Measurements from ENCODE around the gene STAP2.

The STAP2 gene

GRCh38 chr19:4363571-4364304 lies 25.1 kb upstream of the STAP2 start:
- H2BK12ac ChIP-seq (ENCODE audit: low read length in 2 of 2), result no peak overlapping the region
- no peak overlapping the region for H3K18ac ChIP-seq (ENCODE audit: low read depth in 1 of 2, low read length in 2 of 2)
- H3K9me3 ChIP-seq (ENCODE audit: control insufficient read depth, low read length), result no peaks in the 10 kb centered on the region
- no peak overlapping the region for H2AFZ ChIP-seq (ENCODE audit: low read depth, low read length)
- no peak overlapping the region for H2BK5ac ChIP-seq (ENCODE audit: low read depth, low read length, poor library complexity, severe bottlenecking)
- H3K4me1 ChIP-seq (ENCODE audit: control insufficient read depth, insufficient read depth, low read depth, low read length), result peaks cover 62% of the 10 kb centered on the region
- H3K4me2 ChIP-seq (ENCODE audit: low read length, poor library complexity, severe bottlenecking), result no peak overlapping the region
- no peak overlapping the region for H4K91ac ChIP-seq (ENCODE audit: low read length)
- H3K27ac ChIP-seq (ENCODE audit: low read length, poor library complexity, severe bottlenecking), result no peak overlapping the region
- H2AK5ac ChIP-seq (ENCODE audit: low read length, severe bottlenecking), result no peak overlapping the region
- no peaks in the 10 kb centered on the region for H3K27me3 ChIP-seq (ENCODE audit: control insufficient read depth in 1 of 2, insufficient read depth in 1 of 2, low read length in 2 of 2)
- peaks cover 29% of the 10 kb centered on the region for H3K79me1 ChIP-seq (replicated peaks; ENCODE audit: low read length, poor library complexity, severe bottlenecking)
- peaks cover 80 to 93% of the 10 kb centered on the region in 2 experiments for H3K36me3 ChIP-seq (ENCODE audit: control insufficient read depth in 1 of 2, insufficient read depth in 2 of 2, low read depth in 1 of 2, low read length in 2 of 2)
- H3K4me3 ChIP-seq (ENCODE audit: insufficient read depth in 1 of 2, low read depth in 1 of 2, low read length in 2 of 2), result no peak overlapping the region
- WGBS, result 97% methylated on average over 26 of the region's 26 CpGs
- no peak overlapping the region for H3K9ac ChIP-seq (ENCODE audit: low read length)
- H4K8ac ChIP-seq (ENCODE audit: low read length), result no peak overlapping the region
- H2BK15ac ChIP-seq (ENCODE audit: low read depth, poor library complexity, severe bottlenecking), result no peak overlapping the region
- H3K14ac ChIP-seq (ENCODE audit: low read length in 2 of 2), result no peak overlapping the region
- H2BK120ac ChIP-seq (ENCODE audit: low read depth, low read length), result no peak overlapping the region
- no peak overlapping the region for H3K4ac ChIP-seq (ENCODE audit: low read depth in 1 of 2, low read length in 2 of 2)
- no peak for DNase-seq
- no peak overlapping the region for H3K23ac ChIP-seq (ENCODE audit: low read length in 2 of 2)

GRCh38 chr19:4362831-4363545 lies 24.4 kb upstream of the STAP2 start:
- Histone ChIP-seq H2AFZ (ENCODE audit: low read depth, low read length) (no peak overlapping the region), H3K9me3 (ENCODE audit: control insufficient read depth, low read length) (no peaks in the 10 kb centered on the region), H2BK15ac (ENCODE audit: low read depth, poor library complexity, severe bottlenecking) (no peak overlapping the region), H3K14ac (ENCODE audit: low read length in 2 of 2) (no peak overlapping the region), H3K4ac (ENCODE audit: low read depth in 1 of 2, low read length in 2 of 2) (no peak overlapping the region), H3K27me3 (ENCODE audit: control insufficient read depth in 1 of 2, insufficient read depth in 1 of 2, low read length in 2 of 2) (no peaks in the 10 kb centered on the region), H4K91ac (ENCODE audit: low read length) (no peak overlapping the region), H3K79me1 (replicated peaks; ENCODE audit: low read length, poor library complexity, severe bottlenecking) (peaks cover 27% of the 10 kb centered on the region), H3K23ac (ENCODE audit: low read length in 2 of 2) (no peak overlapping the region), H2BK12ac (ENCODE audit: low read length in 2 of 2) (no peak overlapping the region), H3K27ac (ENCODE audit: low read length, poor library complexity, severe bottlenecking) (no peak overlapping the region), H3K4me3 (ENCODE audit: insufficient read depth in 1 of 2, low read depth in 1 of 2, low read length in 2 of 2) (no peak overlapping the region), H3K9ac (ENCODE audit: low read length) (no peak overlapping the region), H2BK120ac (ENCODE audit: low read depth, low read length) (no peak overlapping the region), H2AK5ac (ENCODE audit: low read length, severe bottlenecking) (no peak overlapping the region), H3K4me1 (ENCODE audit: control insufficient read depth, insufficient read depth, low read depth, low read length) (peaks cover 57% of the 10 kb centered on the region), H3K36me3 (ENCODE audit: control insufficient read depth in 1 of 2, insufficient read depth in 2 of 2, low read depth in 1 of 2, low read length in 2 of 2) (peaks cover 83 to 96% of the 10 kb centered on the region in 2 experiments), H3K18ac (ENCODE audit: low read depth in 1 of 2, low read length in 2 of 2) (no peak overlapping the region), H4K8ac (ENCODE audit: low read length) (no peak overlapping the region), H3K4me2 (ENCODE audit: low read length, poor library complexity, severe bottlenecking) (no peak overlapping the region), H2BK5ac (ENCODE audit: low read depth, low read length, poor library complexity, severe bottlenecking) (no peak overlapping the region)
- WGBS, result 82% methylated on average over 22 of the region's 22 CpGs
- no peak for DNase-seq

DNA sequence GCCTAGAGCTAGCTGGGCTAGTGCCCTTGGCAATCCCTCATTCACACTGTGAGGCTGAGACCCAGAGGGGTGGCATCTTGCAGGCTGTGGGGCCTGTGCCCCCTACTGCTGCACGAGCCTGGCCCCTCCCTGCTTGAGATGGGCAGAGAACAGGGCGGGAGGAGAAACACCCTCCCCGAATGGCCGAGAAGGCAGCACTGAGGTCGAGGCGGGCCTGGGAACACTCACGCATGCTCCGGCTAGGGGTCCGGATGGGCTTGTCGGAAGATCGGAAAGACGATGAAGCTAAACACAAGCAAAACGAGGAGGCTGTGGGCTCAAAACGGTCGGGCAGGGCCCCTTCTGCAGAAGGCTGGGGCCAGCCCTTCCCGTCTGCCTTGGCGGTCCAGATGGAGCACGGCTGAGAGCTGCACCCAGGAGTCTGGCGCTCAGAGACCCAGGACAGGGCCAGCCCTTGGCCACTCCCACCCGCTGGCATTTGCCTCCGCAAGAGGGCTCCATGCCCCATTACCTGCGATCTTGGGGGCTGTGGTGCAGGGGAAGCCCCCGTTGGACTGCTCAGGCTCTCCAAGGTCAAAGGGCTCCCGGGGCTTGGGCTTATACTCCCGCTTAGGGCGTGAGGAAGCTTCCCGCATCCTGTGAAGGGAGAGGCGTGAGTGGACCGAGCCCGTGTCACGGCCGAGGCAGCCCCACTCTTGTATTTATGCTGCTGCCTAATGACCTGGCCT lies 23.6 kb upstream of the STAP2 start:
- Histone ChIP-seq H3K18ac (ENCODE audit: low read depth in 1 of 2, low read length in 2 of 2) (no peak overlapping the region), H3K27me3 (ENCODE audit: control insufficient read depth in 1 of 2, insufficient read depth in 1 of 2, low read length in 2 of 2) (no peaks in the 10 kb centered on the region), H3K79me1 (replicated peaks; ENCODE audit: low read length, poor library complexity, severe bottlenecking) (peaks cover 24% of the 10 kb centered on the region), H2AFZ (ENCODE audit: low read depth, low read length) (no peak overlapping the region), H2BK12ac (ENCODE audit: low read length in 2 of 2) (no peak overlapping the region), H4K8ac (ENCODE audit: low read length) (peak overlapping the region; percentile 10), H2AK5ac (ENCODE audit: low read length, severe bottlenecking) (no peak overlapping the region), H4K91ac (ENCODE audit: low read length) (no peak overlapping the region), H3K4me1 (ENCODE audit: control insufficient read depth, insufficient read depth, low read depth, low read length) (peaks cover 53% of the 10 kb centered on the region), H3K4ac (ENCODE audit: low read depth in 1 of 2, low read length in 2 of 2) (no peak overlapping the region), H3K9ac (ENCODE audit: low read length) (no peak overlapping the region), H3K4me2 (ENCODE audit: low read length, poor library complexity, severe bottlenecking) (no peak overlapping the region), H3K36me3 (ENCODE audit: control insufficient read depth in 1 of 2, insufficient read depth in 2 of 2, low read depth in 1 of 2, low read length in 2 of 2) (peaks cover 81 to 96% of the 10 kb centered on the region in 2 experiments), H2BK120ac (ENCODE audit: low read depth, low read length) (no peak overlapping the region), H2BK15ac (ENCODE audit: low read depth, poor library complexity, severe bottlenecking) (no peak overlapping the region), H3K23ac (ENCODE audit: low read length in 2 of 2) (no peak overlapping the region), H3K14ac (ENCODE audit: low read length in 2 of 2) (no peak overlapping the region), H3K9me3 (ENCODE audit: control insufficient read depth, low read length) (no peaks in the 10 kb centered on the region), H2BK5ac (ENCODE audit: low read depth, low read length, poor library complexity, severe bottlenecking) (no peak overlapping the region), H3K4me3 (ENCODE audit: insufficient read depth in 1 of 2, low read depth in 1 of 2, low read length in 2 of 2) (no peak overlapping the region), H3K27ac (ENCODE audit: low read length, poor library complexity, severe bottlenecking) (no peak overlapping the region)
- no peak for DNase-seq
- WGBS, result 93% methylated on average over 32 of the region's 32 CpGs

Measured in mesenchymal stem cell (in vitro differentiated cells and primary cell).